Measurements from ENCODE around the gene SLCO1B3. TPM values are rescaled to one million over a fixed set of nuclear protein-coding genes. Genes with fewer than 3 reads are reported as not detected.

The SLCO1B3 gene
- total and polyA plus RNA-seq, 2 donors (not counting 3 experiments of a cell fraction or from before 2014, with no cell fraction given), result not detected

DNA sequence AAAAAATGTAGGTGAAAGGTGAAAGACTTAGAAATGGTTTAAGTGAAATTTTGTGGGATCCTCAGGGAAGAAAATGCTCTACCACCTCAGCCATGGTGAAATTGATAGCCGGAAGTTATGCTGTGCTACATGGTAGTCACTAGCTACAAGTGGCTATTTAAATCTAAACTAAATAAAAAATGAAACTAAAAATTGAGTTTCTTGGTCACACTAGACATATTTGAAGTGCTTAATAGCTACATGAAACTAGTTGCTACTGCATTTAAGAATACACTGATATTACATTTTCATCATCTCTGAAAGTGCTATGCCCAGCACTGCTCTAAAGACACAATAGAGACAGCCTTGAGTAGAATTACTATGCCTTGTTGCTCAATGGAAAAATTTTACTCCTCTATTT is 10.3 kb upstream of the SLCO1B3 start:
- no peak overlapping the region for H3K9ac ChIP-seq (replicated peaks; ENCODE audit: extremely low read depth, insufficient read depth, low read length)
- no peaks in the 10 kb centered on the region for H4K20me1 ChIP-seq (replicated peaks; ENCODE audit: control insufficient read depth, extremely low read depth, insufficient read depth, low read length)
- CTCF ChIA-PET, result no interaction called here
- H3K4me1 ChIP-seq (ENCODE audit: control insufficient read depth, extremely low read depth, insufficient read depth, low read length), result no peaks in the 10 kb centered on the region
- no TSS peak for BruUV-seq (replicated peaks)
- TF ChIP-seq EZH2 (IDR thresholded peaks at IDR 0.05; ENCODE audit: borderline replicate concordance, low read depth, low read length, severe bottlenecking), result no peak
- TF ChIP-seq, protein P1, sequence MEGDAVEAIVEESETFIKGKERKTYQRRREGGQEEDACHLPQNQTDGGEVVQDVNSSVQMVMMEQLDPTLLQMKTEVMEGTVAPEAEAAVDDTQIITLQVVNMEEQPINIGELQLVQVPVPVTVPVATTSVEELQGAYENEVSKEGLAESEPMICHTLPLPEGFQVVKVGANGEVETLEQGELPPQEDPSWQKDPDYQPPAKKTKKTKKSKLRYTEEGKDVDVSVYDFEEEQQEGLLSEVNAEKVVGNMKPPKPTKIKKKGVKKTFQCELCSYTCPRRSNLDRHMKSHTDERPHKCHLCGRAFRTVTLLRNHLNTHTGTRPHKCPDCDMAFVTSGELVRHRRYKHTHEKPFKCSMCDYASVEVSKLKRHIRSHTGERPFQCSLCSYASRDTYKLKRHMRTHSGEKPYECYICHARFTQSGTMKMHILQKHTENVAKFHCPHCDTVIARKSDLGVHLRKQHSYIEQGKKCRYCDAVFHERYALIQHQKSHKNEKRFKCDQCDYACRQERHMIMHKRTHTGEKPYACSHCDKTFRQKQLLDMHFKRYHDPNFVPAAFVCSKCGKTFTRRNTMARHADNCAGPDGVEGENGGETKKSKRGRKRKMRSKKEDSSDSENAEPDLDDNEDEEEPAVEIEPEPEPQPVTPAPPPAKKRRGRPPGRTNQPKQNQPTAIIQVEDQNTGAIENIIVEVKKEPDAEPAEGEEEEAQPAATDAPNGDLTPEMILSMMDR (IDR thresholded peaks at IDR 0.05; ENCODE audit: extremely low read depth in 1 of 2, insufficient read depth in 1 of 2, low read depth in 1 of 2, low read length in 2 of 2), result no peak
- POLR2A ChIA-PET, result no interaction called here
- no peak overlapping the region for H3K4me2 ChIP-seq (ENCODE audit: insufficient read depth, low read length)
- no peak overlapping the region for H3K27ac ChIP-seq (ENCODE audit: insufficient read depth, low read depth, low read length)
- no peaks in the 10 kb centered on the region for H3K9me1 ChIP-seq (replicated peaks; ENCODE audit: control insufficient read depth, extremely low read depth, insufficient read depth, low read length)
- no peak overlapping the region for H2AFZ ChIP-seq (ENCODE audit: low read depth, low read length)
- H3K27me3 ChIP-seq (ENCODE audit: control insufficient read depth in 2 of 2, insufficient read depth in 2 of 2, low read length in 2 of 2), result no peaks in the 10 kb centered on the region
- H3K4me3 ChIP-seq (replicated peaks in 1 of 3; ENCODE audit: insufficient read depth in 1 of 3, low read depth in 1 of 3, low read length in 3 of 3), result no peak overlapping the region
- dilution Hi-C loops (cut with MboI; ENCODE audit: extremely low pct_ligation_motif_present, low sequenced_read_pairs) (no loop called here), intact Hi-C loops (cut with micrococcal nuclease) (no loop called here)
- DNase-seq (ENCODE audit: low read depth, low spot score), result no peak
- no peak for FAIRE-seq
- no peaks in the 10 kb centered on the region for H3K79me2 ChIP-seq (ENCODE audit: control insufficient read depth, insufficient read depth, low read length)
- no peaks in the 10 kb centered on the region for H3K36me3 ChIP-seq (ENCODE audit: control insufficient read depth in 2 of 2, extremely low read depth in 1 of 2, insufficient read depth in 2 of 2, low read length in 2 of 2)
- no peaks in the 10 kb centered on the region for H3K9me3 ChIP-seq (replicated peaks; ENCODE audit: control insufficient read depth, insufficient read depth, low read length)

DNA sequence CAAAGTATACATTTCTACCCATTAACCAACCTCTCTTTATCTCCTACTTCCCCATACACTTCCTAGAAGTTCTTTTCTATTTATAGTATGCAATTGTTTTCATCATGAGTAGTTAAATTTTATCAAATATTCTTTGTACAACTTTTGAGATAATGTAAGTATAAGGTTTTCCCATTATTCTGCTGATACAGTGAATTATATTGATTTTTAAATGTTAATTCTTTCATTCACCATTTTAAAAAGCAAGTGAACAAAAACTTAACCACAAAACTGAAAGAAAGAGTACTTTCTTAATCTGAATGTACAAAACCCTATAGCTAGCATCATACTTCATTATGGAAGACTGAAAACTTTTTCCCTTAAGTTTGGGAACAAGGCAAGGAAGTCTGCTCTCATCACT is 9.5 kb upstream of the SLCO1B3 start:
- intact Hi-C loops (cut with micrococcal nuclease), result no loop called here
- no peak for FAIRE-seq

More for the DNA sequence above, 9.5 kb upstream of the SLCO1B3 start:
- TF ChIP-seq MYC (IDR thresholded peaks at IDR 0.05; ENCODE audit: low read depth, low read length) (no peak), POLR2A (IDR thresholded peaks at IDR 0.05; ENCODE audit: low read depth, low read length) (no peak), JUN (IDR thresholded peaks at IDR 0.05; ENCODE audit: borderline replicate concordance, insufficient read depth, insufficient read length, low read depth) (no peak), POLR2AphosphoS5 (IDR thresholded peaks at IDR 0.05; ENCODE audit: insufficient read depth, low read depth, low read length) (no peak), EZH2 (IDR thresholded peaks at IDR 0.05; ENCODE audit: borderline replicate concordance, low read depth, low read length, severe bottlenecking) (no peak), FOS (IDR thresholded peaks at IDR 0.05; ENCODE audit: borderline replicate concordance, insufficient read depth, low read length) (no peak), GATA2 (IDR thresholded peaks at IDR 0.05; ENCODE audit: insufficient read depth, insufficient read length, low read depth, low read length) (no peak)
- TF ChIP-seq, protein P2, sequence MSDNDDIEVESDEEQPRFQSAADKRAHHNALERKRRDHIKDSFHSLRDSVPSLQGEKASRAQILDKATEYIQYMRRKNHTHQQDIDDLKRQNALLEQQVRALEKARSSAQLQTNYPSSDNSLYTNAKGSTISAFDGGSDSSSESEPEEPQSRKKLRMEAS (IDR thresholded peaks at IDR 0.05; ENCODE audit: insufficient read depth, insufficient read length), result no peak
- TF ChIP-seq, protein P1 (IDR thresholded peaks at IDR 0.05; ENCODE audit: extremely low read depth in 1 of 2, insufficient read depth in 1 of 2, low read depth in 1 of 2, low read length in 2 of 2), result no peak
- dilution Hi-C loops (cut with MboI; ENCODE audit: extremely low pct_ligation_motif_present, low sequenced_read_pairs), result no loop called here
- POLR2A ChIA-PET, result no interaction called here
- CTCF ChIA-PET, result no interaction called here
- Histone ChIP-seq H3K4me1 (ENCODE audit: control insufficient read depth, extremely low read depth, insufficient read depth, low read length) (no peaks in the 10 kb centered on the region), H3K27me3 (ENCODE audit: control insufficient read depth in 2 of 2, insufficient read depth in 2 of 2, low read length in 2 of 2) (no peaks in the 10 kb centered on the region), H3K4me3 (replicated peaks in 1 of 3; ENCODE audit: insufficient read depth in 1 of 3, low read depth in 1 of 3, low read length in 3 of 3) (no peak overlapping the region), H3K27ac (ENCODE audit: insufficient read depth, low read depth, low read length) (no peak overlapping the region), H3K79me2 (ENCODE audit: control insufficient read depth, insufficient read depth, low read length) (no peaks in the 10 kb centered on the region), H3K9ac (replicated peaks; ENCODE audit: extremely low read depth, insufficient read depth, low read length) (no peak overlapping the region), H4K20me1 (replicated peaks; ENCODE audit: control insufficient read depth, extremely low read depth, insufficient read depth, low read length) (no peaks in the 10 kb centered on the region), H3K4me2 (ENCODE audit: insufficient read depth, low read length) (no peak overlapping the region), H3K9me3 (replicated peaks; ENCODE audit: control insufficient read depth, insufficient read depth, low read length) (no peaks in the 10 kb centered on the region), H3K36me3 (ENCODE audit: control insufficient read depth in 2 of 2, extremely low read depth in 1 of 2, insufficient read depth in 2 of 2, low read length in 2 of 2) (no peaks in the 10 kb centered on the region), H2AFZ (ENCODE audit: low read depth, low read length) (no peak overlapping the region), H3K9me1 (replicated peaks; ENCODE audit: control insufficient read depth, extremely low read depth, insufficient read depth, low read length) (no peaks in the 10 kb centered on the region)
- BruUV-seq (replicated peaks), result no TSS peak
- no peak for DNase-seq (ENCODE audit: low read depth, low spot score)

All from endothelial cell of umbilical vein (primary cell).